ENCODE measurements around the gene YIPF2.

DNA sequence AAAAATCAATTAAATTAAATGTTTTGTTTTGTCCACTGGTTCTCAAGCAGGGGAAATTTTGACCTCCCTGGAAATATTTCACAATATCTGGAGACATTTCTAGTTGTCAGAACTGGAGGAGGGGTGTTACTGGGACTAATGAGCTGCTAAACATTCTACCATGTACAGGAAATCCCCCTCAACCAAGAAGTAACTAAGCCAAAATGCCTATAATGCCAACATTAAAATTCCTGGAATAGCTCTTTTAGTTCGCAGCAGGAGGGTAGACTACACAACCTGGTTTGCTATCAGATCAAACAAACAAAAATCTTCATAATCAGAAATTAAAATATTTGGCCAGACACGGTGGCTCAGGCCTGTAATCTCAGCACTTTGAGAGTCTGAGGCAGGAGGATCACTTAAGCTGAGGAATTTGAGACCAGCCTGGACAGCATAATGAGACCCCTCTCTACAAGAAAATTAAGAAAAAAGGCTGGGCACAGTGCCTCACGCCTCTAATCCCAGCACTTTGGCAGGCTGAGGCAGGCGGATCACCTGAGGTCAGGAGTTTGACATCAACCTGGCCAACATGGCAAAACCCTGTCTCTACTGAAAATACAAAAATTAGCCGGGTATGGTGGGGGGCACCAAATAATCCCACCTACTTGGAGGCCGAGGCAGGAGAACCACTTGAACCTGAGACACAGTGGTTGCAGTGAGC lies 18.7 kb upstream of the YIPF2 start:
- TF ChIP-seq, protein P1, sequence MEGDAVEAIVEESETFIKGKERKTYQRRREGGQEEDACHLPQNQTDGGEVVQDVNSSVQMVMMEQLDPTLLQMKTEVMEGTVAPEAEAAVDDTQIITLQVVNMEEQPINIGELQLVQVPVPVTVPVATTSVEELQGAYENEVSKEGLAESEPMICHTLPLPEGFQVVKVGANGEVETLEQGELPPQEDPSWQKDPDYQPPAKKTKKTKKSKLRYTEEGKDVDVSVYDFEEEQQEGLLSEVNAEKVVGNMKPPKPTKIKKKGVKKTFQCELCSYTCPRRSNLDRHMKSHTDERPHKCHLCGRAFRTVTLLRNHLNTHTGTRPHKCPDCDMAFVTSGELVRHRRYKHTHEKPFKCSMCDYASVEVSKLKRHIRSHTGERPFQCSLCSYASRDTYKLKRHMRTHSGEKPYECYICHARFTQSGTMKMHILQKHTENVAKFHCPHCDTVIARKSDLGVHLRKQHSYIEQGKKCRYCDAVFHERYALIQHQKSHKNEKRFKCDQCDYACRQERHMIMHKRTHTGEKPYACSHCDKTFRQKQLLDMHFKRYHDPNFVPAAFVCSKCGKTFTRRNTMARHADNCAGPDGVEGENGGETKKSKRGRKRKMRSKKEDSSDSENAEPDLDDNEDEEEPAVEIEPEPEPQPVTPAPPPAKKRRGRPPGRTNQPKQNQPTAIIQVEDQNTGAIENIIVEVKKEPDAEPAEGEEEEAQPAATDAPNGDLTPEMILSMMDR (IDR thresholded peaks at IDR 0.05) = no peak
- TF ChIP-seq POLR2AphosphoS5 (IDR thresholded peaks at IDR 0.05) = no peak
- TF ChIP-seq POLR2A (IDR thresholded peaks at IDR 0.05) = no peak

Data from transverse colon (tissue), 4 donors.